ENCODE data around the gene RAD1. TPM values are rescaled to one million over a fixed set of nuclear protein-coding genes. Genes with fewer than 3 reads are reported as not detected.

Gene RAD1
- total RNA-seq, 4 donors from 2014 or later = 9.0 to 14.4 (median 11.6) TPM

GRCh38 chr5:34944460-34945047 is 29.2 kb upstream of the RAD1 start:
- WGBS, 2 donors (ENCODE audit: low coverage in 1 of 2) = 86 to 90% methylated on average over 11 of the region's 11 CpGs
- Histone ChIP-seq H3K27me3 (no peaks in the 10 kb centered on the region), H3K4me3 (no peak overlapping the region), H3K9me3 (no peaks in the 10 kb centered on the region), H3K4me1 (no peaks in the 10 kb centered on the region), H3K36me3 (peaks cover 0 to 85% (median 32%) of the 10 kb centered on the region in 4 donors), H3K27ac (no peak overlapping the region)
- intact Hi-C loops (cut with DNase I; ENCODE audit: low total_unique reads) = no loop called here
- in situ Hi-C loops (cut with MboI; ENCODE audit: low pct_ligation_motif_present in 1 of 4, low pct_unique_long_range_greater_than_20kb in 1 of 4, low sequenced_read_pairs in 3 of 4) = no loop called here
- TF ChIP-seq POLR2AphosphoS5 (IDR thresholded peaks at IDR 0.05) (no peak), CTCF (IDR thresholded peaks at IDR 0.05) (no peak), POLR2A (IDR thresholded peaks at IDR 0.05) (no peak), EP300 (IDR thresholded peaks at IDR 0.05; ENCODE audit: low read depth) (no peak)
- no peak for DNase-seq

GRCh38 chr5:34944044-34944443 is 28.7 kb upstream of the RAD1 start:
- TF ChIP-seq CTCF (IDR thresholded peaks at IDR 0.05) (no peak), POLR2A (IDR thresholded peaks at IDR 0.05) (no peak), EP300 (IDR thresholded peaks at IDR 0.05; ENCODE audit: low read depth) (no peak), POLR2AphosphoS5 (IDR thresholded peaks at IDR 0.05) (no peak)
- Histone ChIP-seq H3K27me3 (no peaks in the 10 kb centered on the region), H3K4me3 (no peak overlapping the region), H3K4me1 (no peaks in the 10 kb centered on the region), H3K9me3 (no peaks in the 10 kb centered on the region), H3K36me3 (peaks cover 0 to 88% (median 32%) of the 10 kb centered on the region in 4 donors), H3K27ac (no peak overlapping the region)
- intact Hi-C loops (cut with DNase I; ENCODE audit: low total_unique reads) (no loop called here), in situ Hi-C loops (cut with MboI; ENCODE audit: low pct_ligation_motif_present in 1 of 4, low pct_unique_long_range_greater_than_20kb in 1 of 4, low sequenced_read_pairs in 3 of 4) (no loop called here)
- WGBS, 2 donors (ENCODE audit: low coverage in 1 of 2) = 95 to 100% methylated on average over 2 of the region's 2 CpGs
- DNase-seq = no peak

GRCh38 chr5:34941936-34942335 is 26.6 kb upstream of the RAD1 start:
- H3K36me3 ChIP-seq = peaks cover 0 to 93% (median 38%) of the 10 kb centered on the region in 4 donors
- in situ Hi-C loops (cut with MboI; ENCODE audit: low pct_ligation_motif_present in 1 of 4, low pct_unique_long_range_greater_than_20kb in 1 of 4, low sequenced_read_pairs in 3 of 4) = no loop called here

GRCh38 chr5:34932947-34933346 is 17.6 kb upstream of the RAD1 start:
- Histone ChIP-seq H3K27ac (no peak overlapping the region), H3K4me3 (no peak overlapping the region), H3K36me3 (peaks cover 0 to 24% (median 9%) of the 10 kb centered on the region in 4 donors), H3K27me3 (no peaks in the 10 kb centered on the region), H3K4me1 (peaks cover 13 to 19% (median 15%) of the 10 kb centered on the region in 4 donors), H3K9me3 (no peaks in the 10 kb centered on the region)
- in situ Hi-C loops (cut with MboI; ENCODE audit: low pct_ligation_motif_present in 1 of 4, low pct_unique_long_range_greater_than_20kb in 1 of 4, low sequenced_read_pairs in 3 of 4) = no loop called here
- intact Hi-C loops (cut with DNase I; ENCODE audit: low total_unique reads) = no loop called here
- TF ChIP-seq POLR2A (IDR thresholded peaks at IDR 0.05) (no peak), CTCF (IDR thresholded peaks at IDR 0.05) (no peak), POLR2AphosphoS5 (IDR thresholded peaks at IDR 0.05) (no peak), EP300 (IDR thresholded peaks at IDR 0.05; ENCODE audit: low read depth) (no peak)
- 80 to 98% methylated on average over 1 to 2 of the region's 2 CpGs for WGBS, 2 donors (ENCODE audit: low coverage in 1 of 2)
- no peak for DNase-seq

More at GRCh38 chr5:34941936-34942335, 26.6 kb upstream of the RAD1 start:
- Histone ChIP-seq H3K27me3 (no peaks in the 10 kb centered on the region), H3K4me1 (no peaks in the 10 kb centered on the region), H3K27ac (no peak overlapping the region), H3K9me3 (no peaks in the 10 kb centered on the region), H3K4me3 (no peak overlapping the region)
- no peak for DNase-seq
- intact Hi-C loops (cut with DNase I; ENCODE audit: low total_unique reads) = no loop called here
- TF ChIP-seq EP300 (IDR thresholded peaks at IDR 0.05; ENCODE audit: low read depth) (no peak), POLR2AphosphoS5 (IDR thresholded peaks at IDR 0.05) (no peak), POLR2A (IDR thresholded peaks at IDR 0.05) (no peak), CTCF (IDR thresholded peaks at IDR 0.05) (no peak)
- 94 to 97% methylated on average over 3 of the region's 3 CpGs for WGBS, 2 donors (ENCODE audit: low coverage in 1 of 2)
